Measurements from ENCODE around the gene FLT3. TPM values are rescaled to one million over a fixed set of nuclear protein-coding genes. Genes with fewer than 3 reads are reported as not detected.

FLT3 gene
- polyA plus RNA-seq, 3 donors, result 2.1 to 5.3 (median 3.7) TPM

- H3K4me1 ChIP-seq (ENCODE audit: control insufficient read depth in 1 of 2, insufficient read depth in 2 of 2, low read length in 2 of 2), result peaks cover 39 to 58% of the 10 kb centered on the region in 2 donors
- TF ChIP-seq, protein P1, sequence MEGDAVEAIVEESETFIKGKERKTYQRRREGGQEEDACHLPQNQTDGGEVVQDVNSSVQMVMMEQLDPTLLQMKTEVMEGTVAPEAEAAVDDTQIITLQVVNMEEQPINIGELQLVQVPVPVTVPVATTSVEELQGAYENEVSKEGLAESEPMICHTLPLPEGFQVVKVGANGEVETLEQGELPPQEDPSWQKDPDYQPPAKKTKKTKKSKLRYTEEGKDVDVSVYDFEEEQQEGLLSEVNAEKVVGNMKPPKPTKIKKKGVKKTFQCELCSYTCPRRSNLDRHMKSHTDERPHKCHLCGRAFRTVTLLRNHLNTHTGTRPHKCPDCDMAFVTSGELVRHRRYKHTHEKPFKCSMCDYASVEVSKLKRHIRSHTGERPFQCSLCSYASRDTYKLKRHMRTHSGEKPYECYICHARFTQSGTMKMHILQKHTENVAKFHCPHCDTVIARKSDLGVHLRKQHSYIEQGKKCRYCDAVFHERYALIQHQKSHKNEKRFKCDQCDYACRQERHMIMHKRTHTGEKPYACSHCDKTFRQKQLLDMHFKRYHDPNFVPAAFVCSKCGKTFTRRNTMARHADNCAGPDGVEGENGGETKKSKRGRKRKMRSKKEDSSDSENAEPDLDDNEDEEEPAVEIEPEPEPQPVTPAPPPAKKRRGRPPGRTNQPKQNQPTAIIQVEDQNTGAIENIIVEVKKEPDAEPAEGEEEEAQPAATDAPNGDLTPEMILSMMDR (IDR thresholded peaks at IDR 0.05), result no peak
- no peaks in the 10 kb centered on the region for H3K9me3 ChIP-seq (replicated peaks in 1 of 2; ENCODE audit: control insufficient read depth in 1 of 2, insufficient read depth in 1 of 2, low read length in 2 of 2)
- H3K79me2 ChIP-seq (ENCODE audit: insufficient read depth, low read length), result peaks cover 93% of the 10 kb centered on the region
- intact Hi-C loops (cut with micrococcal nuclease), result loop anchor here in 1 of 2 donors (5.0 kb wide), 1 partner anchor 37 kb away; no protein-coding TSS in a partner anchor
- peak overlapping the region; percentile 61 for H3K4me2 ChIP-seq (replicated peaks; ENCODE audit: extremely low read depth, low read length, poor library complexity, severe bottlenecking)
- H3K27me3 ChIP-seq (ENCODE audit: control insufficient read depth in 2 of 2, insufficient read depth in 2 of 2, low read length in 2 of 2), result peaks cover under 1 to 2% of the 10 kb centered on the region in 2 donors
- H3K4me3 ChIP-seq (replicated peaks in 1 of 3; ENCODE audit: low read depth in 2 of 3, low read length in 3 of 3), result peak overlapping the region; percentile 15 to 66 (median 45)
- peaks cover 1 to 3% (median 1%) of the 10 kb centered on the region in 3 donors for H3K27me3 Mint-ChIP-seq (ENCODE audit: low read depth in 3 of 3)
- H4K20me1 ChIP-seq (ENCODE audit: insufficient read depth, low read length), result no peaks in the 10 kb centered on the region
- peak overlapping the region; percentile 12 for H3K9ac ChIP-seq (ENCODE audit: insufficient read depth, low read length, poor library complexity, severe bottlenecking)
- peak overlapping the region; percentile 62 to 69 for H3K27ac ChIP-seq (ENCODE audit: low read depth in 1 of 2, low read length in 2 of 2)
- H3K4me3 Mint-ChIP-seq, result peak overlapping the region; percentile 71 to 86
- H3K36me3 Mint-ChIP-seq, result no peaks in the 10 kb centered on the region
- H2AFZ ChIP-seq (ENCODE audit: insufficient read depth, low read depth, low read length, poor library complexity, severe bottlenecking), result peak overlapping the region; percentile 51
- no peaks in the 10 kb centered on the region for H3K36me3 ChIP-seq (replicated peaks in 1 of 2; ENCODE audit: control insufficient read depth in 1 of 2, insufficient read depth in 2 of 2, low read length in 2 of 2)
- H3K4me1 Mint-ChIP-seq, result peaks cover 58% of the 10 kb centered on the region
- 0% methylated on average over 2 of the region's 4 CpGs for WGBS (ENCODE audit: insufficient coverage)
- DNase-seq, result peak in 2 of 3 donors; percentile 9 to 39
- H3K9me3 Mint-ChIP-seq, result peaks cover 0 to 4% (median 0%) of the 10 kb centered on the region in 7 donors
- peak overlapping the region; percentile 72 to 87 (median 81) for H3K27ac Mint-ChIP-seq
Observed at GRCh38 chr13:28094306-28094705, 6.1 kb downstream of the FLT3 start.

- H3K9me3 Mint-ChIP-seq, result peaks cover 0 to 4% (median 0%) of the 10 kb centered on the region in 7 donors
Observed at GRCh38 chr13:28093881-28094280, 6.5 kb downstream of the FLT3 start.

More at GRCh38 chr13:28093881-28094280, 6.5 kb downstream of the FLT3 start:
- peak in 1 of 3 donors; percentile 29 for DNase-seq
- no peaks in the 10 kb centered on the region for H4K20me1 ChIP-seq (ENCODE audit: insufficient read depth, low read length)
- H3K27me3 Mint-ChIP-seq (ENCODE audit: low read depth in 3 of 3), result peaks cover 0 to 1% (median 0%) of the 10 kb centered on the region in 3 donors
- no CpG with 5 or more reads among the region's 5 CpGs for WGBS (ENCODE audit: insufficient coverage)
- H3K27me3 ChIP-seq (ENCODE audit: control insufficient read depth in 2 of 2, insufficient read depth in 2 of 2, low read length in 2 of 2), result no peaks in the 10 kb centered on the region
- H3K27ac Mint-ChIP-seq, result peak overlapping the region in 6 of 7 donors; percentile 48 to 80 (median 72)
- no peaks in the 10 kb centered on the region for H3K36me3 Mint-ChIP-seq
- H3K9ac ChIP-seq (ENCODE audit: insufficient read depth, low read length, poor library complexity, severe bottlenecking), result no peak overlapping the region
- peak overlapping the region; percentile 60 for H2AFZ ChIP-seq (ENCODE audit: insufficient read depth, low read depth, low read length, poor library complexity, severe bottlenecking)
- H3K9me3 ChIP-seq (replicated peaks in 1 of 2; ENCODE audit: control insufficient read depth in 1 of 2, insufficient read depth in 1 of 2, low read length in 2 of 2), result no peaks in the 10 kb centered on the region
- peak overlapping the region in 1 of 2 donors; percentile 69 for H3K27ac ChIP-seq (ENCODE audit: low read depth in 1 of 2, low read length in 2 of 2)
- peak overlapping the region; percentile 61 for H3K4me2 ChIP-seq (replicated peaks; ENCODE audit: extremely low read depth, low read length, poor library complexity, severe bottlenecking)
- intact Hi-C loops (cut with micrococcal nuclease), result loop anchor here in 1 of 2 donors (5.0 kb wide), 1 partner anchor 37 kb away; no protein-coding TSS in a partner anchor
- H3K36me3 ChIP-seq (replicated peaks in 1 of 2; ENCODE audit: control insufficient read depth in 1 of 2, insufficient read depth in 2 of 2, low read length in 2 of 2), result no peaks in the 10 kb centered on the region
- H3K79me2 ChIP-seq (ENCODE audit: insufficient read depth, low read length), result peaks cover 93% of the 10 kb centered on the region
- peaks cover 38 to 53% of the 10 kb centered on the region in 2 donors for H3K4me1 ChIP-seq (ENCODE audit: control insufficient read depth in 1 of 2, insufficient read depth in 2 of 2, low read length in 2 of 2)
- peak overlapping the region in 1 of 2 donors; percentile 65 for H3K4me3 Mint-ChIP-seq
- H3K4me3 ChIP-seq (replicated peaks in 1 of 3; ENCODE audit: low read depth in 2 of 3, low read length in 3 of 3), result peak overlapping the region in 1 of 3 experiments; percentile 66
- TF ChIP-seq, protein P1 (IDR thresholded peaks at IDR 0.05), result no peak
- H3K4me1 Mint-ChIP-seq, result peaks cover 56% of the 10 kb centered on the region
